Duodenal mucosa (tissue), 2 donors: ENCODE data around the gene HIPK1.

ENCODE experiments used
- H3K27ac ChIP-seq: one replicate; pipeline ENCODE4 v1.7.0; 2013; ENCODE audit warnings: low read depth, low read length
- H3K27me3 ChIP-seq, 2 donors: one replicate each; pipeline ENCODE4 v1.7.0; 2013; ENCODE audit warnings: low read length in 2 of 2, control low read depth in 1 of 2; ENCODE audit not compliant: insufficient read depth in 2 of 2, control insufficient read depth in 1 of 2
- H3K36me3 ChIP-seq, 2 donors: one replicate each; pipeline ENCODE4 v1.7.0; 2013; ENCODE audit warnings: low read length in 2 of 2, control low read depth in 1 of 2; ENCODE audit not compliant: insufficient read depth in 2 of 2, control insufficient read depth in 1 of 2
- H3K4me1 ChIP-seq, 2 donors: one replicate each; pipeline ENCODE4 v1.7.0; 2013; ENCODE audit warnings: low read length in 2 of 2, control low read depth in 1 of 2; ENCODE audit not compliant: insufficient read depth in 2 of 2, control insufficient read depth in 1 of 2
- H3K4me3 ChIP-seq, 2 donors: one replicate each; pipeline ENCODE4 v1.7.0; 2013; ENCODE audit warnings: low read length in 2 of 2, low read depth in 1 of 2
- H3K9ac ChIP-seq, 2 donors: one replicate each; pipeline ENCODE4 v1.7.0; 2013; ENCODE audit warnings: low read length in 2 of 2, low read depth in 1 of 2
- H3K9me3 ChIP-seq, 2 donors: one replicate each; pipeline ENCODE4 v1.7.0; 2013; ENCODE audit warnings: low read length in 2 of 2, control low read depth in 1 of 2; ENCODE audit not compliant: control insufficient read depth in 1 of 2

Gene HIPK1

GRCh38 chr1:114023377-114023776, 94.3 kb downstream of the HIPK1 start:
- no peak overlapping the region for H3K27ac ChIP-seq
- H3K36me3 ChIP-seq: no peaks in the 10 kb centered on the region
- no peaks in the 10 kb centered on the region for H3K27me3 ChIP-seq
- H3K9ac ChIP-seq: no peak overlapping the region
- no peaks in the 10 kb centered on the region for H3K4me1 ChIP-seq
- H3K9me3 ChIP-seq: no peaks in the 10 kb centered on the region
- no peak overlapping the region for H3K4me3 ChIP-seq

DNA sequence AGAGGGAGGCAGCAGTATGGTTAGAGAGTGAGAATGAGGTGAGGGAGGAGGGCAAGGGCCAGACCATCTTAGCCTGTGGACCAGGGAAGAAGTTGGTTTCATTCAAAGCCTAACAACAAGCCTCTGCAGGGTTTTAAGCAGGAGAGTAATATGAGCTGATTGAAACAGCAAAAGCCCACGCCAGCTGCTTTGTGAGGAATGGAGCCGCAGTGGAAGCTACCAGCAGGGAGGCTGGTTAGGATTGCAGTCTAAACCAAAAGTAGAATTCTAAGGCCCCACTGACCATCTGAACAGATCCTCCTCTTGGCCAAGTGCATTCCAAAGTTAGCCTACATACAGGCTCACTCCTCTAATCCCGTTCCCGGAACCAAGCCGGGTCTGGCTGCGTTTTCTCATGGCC, 94.9 kb downstream of the HIPK1 start:
- Histone ChIP-seq H3K4me3 (no peak overlapping the region), H3K27ac (no peak overlapping the region), H3K27me3 (no peaks in the 10 kb centered on the region), H3K9ac (no peak overlapping the region), H3K4me1 (no peaks in the 10 kb centered on the region), H3K36me3 (no peaks in the 10 kb centered on the region), H3K9me3 (no peaks in the 10 kb centered on the region)

- Histone ChIP-seq H3K27ac (no peak overlapping the region), H3K9ac (no peak overlapping the region), H3K36me3 (no peaks in the 10 kb centered on the region), H3K4me3 (no peak overlapping the region), H3K9me3 (no peaks in the 10 kb centered on the region), H3K4me1 (no peaks in the 10 kb centered on the region), H3K27me3 (no peaks in the 10 kb centered on the region)
These were observed 96.7 kb downstream of the HIPK1 start for GRCh38 chr1:114025609-114026401.

- Histone ChIP-seq H3K27ac (no peak overlapping the region), H3K27me3 (no peaks in the 10 kb centered on the region), H3K36me3 (no peaks in the 10 kb centered on the region), H3K9me3 (no peaks in the 10 kb centered on the region), H3K4me3 (no peak overlapping the region), H3K4me1 (no peaks in the 10 kb centered on the region), H3K9ac (no peak overlapping the region)
These were observed 97.7 kb downstream of the HIPK1 start for GRCh38 chr1:114026797-114027196.
